ENCODE data around the gene BET1L.
"Not testable (repeated sequence)": the region's sequence is repeated elsewhere in the genome, so short reads cannot be mapped to it uniquely, and the experiment has no call there.

BET1L gene

GRCh38 chr11:180242-180641 lies 27.0 kb downstream of the BET1L start:
- DNase-seq (ENCODE audit: low read depth) = not testable (repeated sequence)

More at GRCh38 chr11:180242-180641, 27.0 kb downstream of the BET1L start:
- H3K4me3 ChIP-seq (ENCODE audit: low read depth, low read length); in situ Hi-C loops (cut with HindIII; ENCODE audit: low sequenced_read_pairs): not testable (repeated sequence)
- TF ChIP-seq CTCF (IDR thresholded peaks at IDR 0.05; ENCODE audit: low read depth, low read length, missing control alignments) = peak; percentile 23

Data from astrocyte of the cerebellum (primary cell).